Heart right ventricle (tissue), 16 donors: ENCODE results near the gene RAB7A. TPM values are rescaled to one million over a fixed set of nuclear protein-coding genes. Genes with fewer than 3 reads are reported as not detected.

ENCODE experiments used
- ATAC-seq, 8 donors: fragments of 200-7000 bp; cut with Tn5 transposase; one replicate each; pipeline ENCODE4 v1.9.1; 2020; ENCODE audit warnings: mild to moderate bottlenecking in 8 of 8, moderate library complexity in 8 of 8, moderate number of reproducible peaks in 1 of 8
- DNase-seq, 2 donors: peaks; one replicate each; pipeline ENCODE4 v3.0.0-alpha.2; 2020
- H3K27ac ChIP-seq, 10 donors: fragments of 200-600 bp; sonication (generic) in 2 of 10; one replicate each; pipeline versions ENCODE4 v1.5.0 to v1.8.0; 2020 to 2022; ENCODE audit warnings: mild to moderate bottlenecking in 3 of 10
- H3K27me3 ChIP-seq, 7 donors: fragments of 200-600 bp; one replicate each; pipeline ENCODE4 v1.8.0; 2021 to 2022; ENCODE audit warnings: mild to moderate bottlenecking in 2 of 7
- H3K36me3 ChIP-seq, 9 donors: fragments of 200-600 bp; sonication (generic) in 1 of 9; one replicate each; pipeline versions ENCODE4 v1.5.0 to v1.8.0; 2020 to 2022; ENCODE audit warnings: mild to moderate bottlenecking in 2 of 9
- H3K4me1 ChIP-seq, 9 donors: fragments of 200-600 bp; sonication (generic) in 1 of 9; one replicate each; pipeline versions ENCODE4 v1.5.0 to v1.8.0; 2020 to 2022; ENCODE audit warnings: mild to moderate bottlenecking in 4 of 9
- H3K4me3 ChIP-seq, 10 donors: fragments of 200-600 bp; sonication (generic) in 2 of 10; one replicate each; pipeline versions ENCODE4 v1.5.0 to v1.8.0; 2020 to 2022; ENCODE audit warnings: mild to moderate bottlenecking in 7 of 10, moderate library complexity in 2 of 10
- H3K9me3 ChIP-seq, 11 donors: fragments of 200-600 bp in 10 of 11; sonication (generic) in 2 of 11; one replicate each; pipeline versions ENCODE4 v1.5.0 to v1.8.0; 2013 to 2022; ENCODE audit warnings: mild to moderate bottlenecking in 2 of 11, control low read depth in 1 of 11, moderate library complexity in 1 of 11
- CTCF ChIP-seq, 9 donors: fragments of 200-600 bp; sonication (generic) in 2 of 9; IDR thresholded peaks; one replicate each; pipeline versions ENCODE4 v1.5.0 to v1.8.0; 2021 to 2022; ENCODE audit warnings: antibody characterized with exemption in 9 of 9, mild to moderate bottlenecking in 5 of 9, moderate library complexity in 1 of 9
- WGBS, 2 donors: extraction: QIAGEN DNeasy Blood & Tissue Kit; methylation state at CpG; one replicate each; pipeline ENCODE4 v1.1.7; 2013; ENCODE audit warnings: inconsistent platforms in 1 of 2; 5-methylcytosine and 5-hydroxymethylcytosine counted together
- intact Hi-C, 10 donors: fragments of 100-400 bp; cut with DNase I; formaldehyde crosslinking; loops; one replicate each; pipeline versions ENCODE4 v1.11.1 to v1.14.2; 2022
- polyA plus RNA-seq, 2 donors: library from polyadenylated mRNA; stranded (reverse); fragments of 200-250 nt; gene quantifications; one replicate each; pipeline ENCODE4 v1.2.3, GENCODE V29; 2013
- total RNA-seq, 10 donors: library from RNA; stranded (reverse); fragmentation: NEBNext Ultra II Directional in 3 of 10; extraction: Animal tissue kit (Norgen Biotek cat#: 25700) in 3 of 10; gene quantifications; one replicate each; pipeline versions ENCODE4 v1.2.1 to v1.2.4, GENCODE V29; 2021 to 2023
- donor health status: Arrhythmogenic right ventricular cardiomyopathy.
- donor health status: ischemic (EF 13 %, LVEDD 7.1; RV severe dilation, severe dysfunction).
- donor health status: healthy with polysubstance abuse.
- donor health status: DM: no; HTN: yes; CAD: no.
- donor health status: DM: no; HTN: no; CAD: no.
- donor health status: ischemic (EF 25% LVEDD 6.9; RV normal size, moderate dysfunction).
- donor health status: ischemic (EF 25% LVEDD 5.7; RV mildly dilated, moderate dysfunction).
- donor health status: healthy.
- donor health status: DM: yes; HTN: yes; CAD: no.
- donor health status: Ischemic cardiomyopathy.
- donor health status: ischemic (EF 35%, LVEDD 5.7; RV mildly dilated, moderate dysfunction).
- donor health status: nonischemic (EF 11% LVEDD 7.7; RV severe dilation, severe dysfunction).
- donor health status: DM: yes; HTN: yes; CAD: no.
- donor health status: PGD.
- donor health status: ischemic (EF 29% LVEDD 5.4; RV normal size, mild dysfunction).
- donor health status: nonischemic (EF 23%, LVEDD 6.1; RV moderate dilation, normal function).

Gene RAB7A
- total and polyA plus RNA-seq, 12 donors = 161 to 348 (median 296) TPM

- no peak for TF ChIP-seq CTCF (IDR thresholded peaks at IDR 0.05)
- WGBS, 2 donors = 93 to 97% methylated on average over 5 of the region's 5 CpGs
- Histone ChIP-seq H3K36me3 (no peaks in the 10 kb centered on the region), H3K4me1 (peaks cover 0 to 3% (median 0%) of the 10 kb centered on the region in 9 donors), H3K27ac (no peak overlapping the region), H3K4me3 (no peak overlapping the region), H3K9me3 (no peaks in the 10 kb centered on the region), H3K27me3 (no peaks in the 10 kb centered on the region)
- ATAC-seq = no peak
- intact Hi-C loops = loop anchor here in 3 of 10 donors (5.0 to 10.0 kb wide), 4 partner anchors 106 to 186 kb away; partner anchors contain the start of gene ACAD9 (in 1 of the 3)
- no peak for DNase-seq
These were observed 36.9 kb upstream of the RAB7A start for GRCh38 chr3:128689060-128689459.

GRCh38 chr3:128693696-128694095 lies 32.3 kb upstream of the RAB7A start:
- intact Hi-C loops = loop anchor here in 1 of 10 donors (2.0 kb wide), 1 partner anchor 63 kb away; no protein-coding TSS in a partner anchor
- H3K27me3 ChIP-seq = no peaks in the 10 kb centered on the region
- H3K9me3 ChIP-seq = no peaks in the 10 kb centered on the region
- 0 to 46% methylated on average over 2 of the region's 2 CpGs for WGBS, 2 donors
- peaks cover 0 to 14% (median 0%) of the 10 kb centered on the region in 9 donors for H3K4me1 ChIP-seq
- H3K36me3 ChIP-seq = no peaks in the 10 kb centered on the region
- TF ChIP-seq CTCF (IDR thresholded peaks at IDR 0.05) = no peak
- DNase-seq (no peak), ATAC-seq (no peak)
- H3K27ac ChIP-seq = no peak overlapping the region
- no peak overlapping the region for H3K4me3 ChIP-seq

GRCh38 chr3:128697341-128697740 lies 28.6 kb upstream of the RAB7A start:
- Histone ChIP-seq H3K27me3 (no peaks in the 10 kb centered on the region), H3K4me1 (peaks cover 0 to 33% (median 0%) of the 10 kb centered on the region in 9 donors), H3K27ac (no peak overlapping the region), H3K36me3 (no peaks in the 10 kb centered on the region), H3K9me3 (no peaks in the 10 kb centered on the region), H3K4me3 (no peak overlapping the region)
- no peak for TF ChIP-seq CTCF (IDR thresholded peaks at IDR 0.05)
- no peak for ATAC-seq
- intact Hi-C loops = no loop called here
- 93 to 97% methylated on average over 8 of the region's 8 CpGs for WGBS, 2 donors
- no peak for DNase-seq

- peak overlapping the region; percentile 48 to 79 (median 66) for H3K4me3 ChIP-seq
- peaks cover 0 to 36% (median 0%) of the 10 kb centered on the region in 9 donors for H3K4me1 ChIP-seq
- ATAC-seq = peak; percentile 77 to 90 (median 89)
- no peaks in the 10 kb centered on the region for H3K27me3 ChIP-seq
- intact Hi-C loops = no loop called here
- no peaks in the 10 kb centered on the region for H3K9me3 ChIP-seq
- DNase-seq = peak in 1 of 2 donors; percentile 58
- WGBS, 2 donors = 1 to 2% methylated on average over 49 to 53 of the region's 53 CpGs
- H3K27ac ChIP-seq = peak overlapping the region in 9 of 10 donors; percentile 77 to 86 (median 82)
- no peaks in the 10 kb centered on the region for H3K36me3 ChIP-seq
- TF ChIP-seq CTCF (IDR thresholded peaks at IDR 0.05) = no peak
These were observed 27.6 kb upstream of the RAB7A start for GRCh38 chr3:128698211-128699047.
